Vagina (tissue), 2 donors: Measurements from ENCODE around the gene IRX5. TPM values are rescaled to one million over a fixed set of nuclear protein-coding genes. Genes with fewer than 3 reads are reported as not detected.

Experiments
- DNase-seq, 2 donors: peaks; one replicate each; pipeline ENCODE4 v3.0.0-alpha.2; 2017; ENCODE audit errors: extremely low spot score in 2 of 2
- H3K27ac ChIP-seq: fragments of 200-600 bp; sonication (generic); one replicate; pipeline ENCODE4 v1.5.1; 2019
- H3K27me3 ChIP-seq: fragments of 200-600 bp; sonication (generic); one replicate; pipeline ENCODE4 v1.5.1; 2019
- H3K36me3 ChIP-seq, 2 donors: fragments of 200-600 bp; sonication (generic); one replicate each; pipeline ENCODE4 v1.5.1; 2017 to 2019
- H3K4me1 ChIP-seq: fragments of 200-600 bp; sonication (generic); one replicate; pipeline ENCODE4 v1.5.1; 2019
- H3K4me3 ChIP-seq, 2 donors: fragments of 200-600 bp; sonication (generic); 1 replicate in 1 of 2; 2 replicates in 1 of 2; pipeline ENCODE4 v1.5.1; 2016 to 2019
- H3K9me3 ChIP-seq: fragments of 200-600 bp; sonication (generic); one replicate; pipeline ENCODE4 v1.5.1; 2019
- POLR2A ChIP-seq, 2 donors: fragments of 450-650 bp; IDR thresholded peaks; one replicate each; pipeline ENCODE4 v1.6.1; 2017; ENCODE audit warnings: antibody characterized with exemption in 2 of 2, mild to moderate bottlenecking in 2 of 2, moderate library complexity in 2 of 2
- POLR2AphosphoS5 ChIP-seq, 2 donors: sonication (generic); formaldehyde crosslinking; IDR thresholded peaks; one replicate each; pipeline ENCODE4 v1.9.0; 2017; ENCODE audit warnings: antibody characterized with exemption in 2 of 2, mild to moderate bottlenecking in 2 of 2, low read depth in 1 of 2; ENCODE audit not compliant: insufficient read depth in 1 of 2
- intact Hi-C: fragments of 100-400 bp; cut with DNase I; formaldehyde crosslinking; loops from one replicate; pipeline ENCODE4 v1.15.1; 2023
- total RNA-seq: library from RNA; depleted of rRNA; stranded (reverse); fragments of >200 nt; gene quantifications from one replicate; pipeline ENCODE4 v1.2.3, GENCODE V29; 2016
- TF ChIP-seq, protein P1 (sequence below), 3 experiments: fragments of 450-650 bp in 2 of 3; fragments of 200-600 bp in 1 of 3; sonication (generic) in 1 of 3; IDR thresholded peaks; one replicate each; pipeline ENCODE4 v1.5.1; 2017 to 2019; ENCODE audit warnings: antibody characterized with exemption in 3 of 3, mild to moderate bottlenecking in 2 of 3, moderate library complexity in 2 of 3

Gene IRX5
- total RNA-seq, 1 donor from 2014 or later: 11.0 TPM

GRCh38 chr16:54954220-54954619, 23.6 kb downstream of the IRX5 start:
- DNase-seq: no peak

DNA sequence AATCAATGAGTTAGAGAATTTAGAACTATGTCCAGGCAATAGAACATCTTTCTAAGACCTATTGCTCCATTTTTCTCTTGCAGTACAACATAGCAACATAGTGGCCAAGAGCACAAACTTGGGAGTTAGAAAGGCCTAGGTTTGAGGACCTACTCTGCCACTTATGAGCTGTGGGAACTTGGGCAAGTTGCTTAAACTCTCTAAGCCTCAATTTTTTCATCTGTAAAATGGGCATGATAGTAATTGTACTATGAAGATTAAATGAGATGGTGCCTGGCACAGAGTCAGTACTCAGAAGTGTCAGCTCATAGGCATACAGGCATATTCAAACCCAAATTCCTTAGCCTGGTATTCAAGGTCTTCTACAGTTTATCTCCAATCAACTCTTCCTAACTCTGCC, 25.1 kb downstream of the IRX5 start:
- intact Hi-C loops: no loop called here
- H3K36me3 ChIP-seq: no peaks in the 10 kb centered on the region
- no peak for DNase-seq
- H3K27ac ChIP-seq: no peak overlapping the region
- H3K4me3 ChIP-seq: no peak overlapping the region
- H3K9me3 ChIP-seq: no peaks in the 10 kb centered on the region
- TF ChIP-seq, protein P1, sequence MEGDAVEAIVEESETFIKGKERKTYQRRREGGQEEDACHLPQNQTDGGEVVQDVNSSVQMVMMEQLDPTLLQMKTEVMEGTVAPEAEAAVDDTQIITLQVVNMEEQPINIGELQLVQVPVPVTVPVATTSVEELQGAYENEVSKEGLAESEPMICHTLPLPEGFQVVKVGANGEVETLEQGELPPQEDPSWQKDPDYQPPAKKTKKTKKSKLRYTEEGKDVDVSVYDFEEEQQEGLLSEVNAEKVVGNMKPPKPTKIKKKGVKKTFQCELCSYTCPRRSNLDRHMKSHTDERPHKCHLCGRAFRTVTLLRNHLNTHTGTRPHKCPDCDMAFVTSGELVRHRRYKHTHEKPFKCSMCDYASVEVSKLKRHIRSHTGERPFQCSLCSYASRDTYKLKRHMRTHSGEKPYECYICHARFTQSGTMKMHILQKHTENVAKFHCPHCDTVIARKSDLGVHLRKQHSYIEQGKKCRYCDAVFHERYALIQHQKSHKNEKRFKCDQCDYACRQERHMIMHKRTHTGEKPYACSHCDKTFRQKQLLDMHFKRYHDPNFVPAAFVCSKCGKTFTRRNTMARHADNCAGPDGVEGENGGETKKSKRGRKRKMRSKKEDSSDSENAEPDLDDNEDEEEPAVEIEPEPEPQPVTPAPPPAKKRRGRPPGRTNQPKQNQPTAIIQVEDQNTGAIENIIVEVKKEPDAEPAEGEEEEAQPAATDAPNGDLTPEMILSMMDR (IDR thresholded peaks at IDR 0.05): no peak
- no peak for TF ChIP-seq POLR2AphosphoS5 (IDR thresholded peaks at IDR 0.05; ENCODE audit: insufficient read depth in 1 of 2, low read depth in 1 of 2)
- TF ChIP-seq POLR2A (IDR thresholded peaks at IDR 0.05): no peak
- no peaks in the 10 kb centered on the region for H3K4me1 ChIP-seq
- no peaks in the 10 kb centered on the region for H3K27me3 ChIP-seq

More at GRCh38 chr16:54954220-54954619, 23.6 kb downstream of the IRX5 start:
- Histone ChIP-seq H3K4me3 (no peak overlapping the region), H3K4me1 (no peaks in the 10 kb centered on the region), H3K9me3 (no peaks in the 10 kb centered on the region), H3K27me3 (no peaks in the 10 kb centered on the region), H3K36me3 (no peaks in the 10 kb centered on the region), H3K27ac (no peak overlapping the region)
- no peak for TF ChIP-seq POLR2A (IDR thresholded peaks at IDR 0.05)
- TF ChIP-seq, protein P1 (IDR thresholded peaks at IDR 0.05): no peak
- no peak for TF ChIP-seq POLR2AphosphoS5 (IDR thresholded peaks at IDR 0.05; ENCODE audit: insufficient read depth in 1 of 2, low read depth in 1 of 2)
- intact Hi-C loops: no loop called here

GRCh38 chr16:54957403-54958166, 26.9 kb downstream of the IRX5 start:
- Histone ChIP-seq H3K27ac (no peak overlapping the region), H3K4me3 (no peak overlapping the region), H3K9me3 (no peaks in the 10 kb centered on the region), H3K36me3 (no peaks in the 10 kb centered on the region), H3K4me1 (no peaks in the 10 kb centered on the region), H3K27me3 (no peaks in the 10 kb centered on the region)
- intact Hi-C loops: no loop called here
- no peak for DNase-seq
- TF ChIP-seq POLR2AphosphoS5 (IDR thresholded peaks at IDR 0.05; ENCODE audit: insufficient read depth in 1 of 2, low read depth in 1 of 2): no peak

DNA sequence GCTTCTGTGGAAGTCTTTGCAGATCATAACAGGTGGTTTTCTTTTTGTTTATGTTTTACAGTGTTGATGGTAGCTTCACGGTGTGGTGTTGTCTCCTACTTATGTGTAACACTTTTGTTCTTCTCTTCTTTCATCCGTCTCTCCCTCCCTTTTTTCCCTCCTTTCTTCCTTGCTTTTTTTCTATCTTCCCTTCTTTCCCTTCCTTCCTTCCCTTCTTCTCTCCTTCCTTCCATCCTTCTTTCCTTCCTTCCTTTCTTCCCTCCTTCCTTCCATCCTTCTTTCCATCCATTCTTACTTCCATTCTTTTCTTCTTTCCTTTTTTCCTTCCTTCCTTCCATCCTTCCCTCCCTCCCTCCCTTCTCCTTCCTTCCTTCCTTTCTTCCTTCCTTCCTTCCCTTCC, 31.4 kb downstream of the IRX5 start:
- Histone ChIP-seq H3K9me3 (no peaks in the 10 kb centered on the region), H3K36me3 (no peaks in the 10 kb centered on the region), H3K27me3 (no peaks in the 10 kb centered on the region), H3K27ac (no peak overlapping the region), H3K4me3 (no peak overlapping the region), H3K4me1 (no peaks in the 10 kb centered on the region)
- TF ChIP-seq, protein P1 (IDR thresholded peaks at IDR 0.05): no peak
- TF ChIP-seq POLR2A (IDR thresholded peaks at IDR 0.05) (no peak), POLR2AphosphoS5 (IDR thresholded peaks at IDR 0.05; ENCODE audit: insufficient read depth in 1 of 2, low read depth in 1 of 2) (no peak)
- no peak for DNase-seq
- intact Hi-C loops: no loop called here

DNA sequence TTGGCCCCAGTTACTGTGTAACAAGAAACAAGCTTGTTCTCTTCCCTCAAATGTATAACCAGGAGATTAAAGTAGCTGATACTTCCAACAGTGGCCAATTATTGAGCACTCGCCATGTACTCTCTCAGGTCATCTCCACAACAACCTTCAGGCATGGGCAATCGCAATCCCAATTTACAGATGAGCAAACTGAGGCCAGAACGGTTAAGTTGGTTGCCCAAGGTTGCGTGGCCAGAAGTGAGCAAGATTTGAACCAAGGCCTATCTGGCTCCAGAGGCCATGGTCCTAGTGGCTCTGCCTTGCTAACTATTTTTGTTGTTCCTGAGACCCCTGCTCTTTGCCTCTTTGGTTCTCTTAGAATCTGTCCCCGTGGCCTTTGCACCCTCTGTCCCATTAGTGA, 33.6 kb downstream of the IRX5 start:
- DNase-seq: no peak

More for the DNA sequence above, 33.6 kb downstream of the IRX5 start:
- H3K36me3 ChIP-seq: no peaks in the 10 kb centered on the region
- H3K27ac ChIP-seq: no peak overlapping the region
- TF ChIP-seq, protein P1 (IDR thresholded peaks at IDR 0.05): no peak
- TF ChIP-seq POLR2AphosphoS5 (IDR thresholded peaks at IDR 0.05; ENCODE audit: insufficient read depth in 1 of 2, low read depth in 1 of 2): no peak
- TF ChIP-seq POLR2A (IDR thresholded peaks at IDR 0.05): no peak
- H3K9me3 ChIP-seq: no peaks in the 10 kb centered on the region
- H3K4me1 ChIP-seq: no peaks in the 10 kb centered on the region
- H3K27me3 ChIP-seq: no peaks in the 10 kb centered on the region
- intact Hi-C loops: no loop called here
- no peak overlapping the region for H3K4me3 ChIP-seq
